ENCODE results near the gene SLC6A5. TPM values are rescaled to one million over a fixed set of nuclear protein-coding genes. Genes with fewer than 3 reads are reported as not detected.

The SLC6A5 gene
- total RNA-seq, 3 donors from 2014 or later (not counting 1 experiment from before 2014, with no cell fraction given), result not detected

DNA sequence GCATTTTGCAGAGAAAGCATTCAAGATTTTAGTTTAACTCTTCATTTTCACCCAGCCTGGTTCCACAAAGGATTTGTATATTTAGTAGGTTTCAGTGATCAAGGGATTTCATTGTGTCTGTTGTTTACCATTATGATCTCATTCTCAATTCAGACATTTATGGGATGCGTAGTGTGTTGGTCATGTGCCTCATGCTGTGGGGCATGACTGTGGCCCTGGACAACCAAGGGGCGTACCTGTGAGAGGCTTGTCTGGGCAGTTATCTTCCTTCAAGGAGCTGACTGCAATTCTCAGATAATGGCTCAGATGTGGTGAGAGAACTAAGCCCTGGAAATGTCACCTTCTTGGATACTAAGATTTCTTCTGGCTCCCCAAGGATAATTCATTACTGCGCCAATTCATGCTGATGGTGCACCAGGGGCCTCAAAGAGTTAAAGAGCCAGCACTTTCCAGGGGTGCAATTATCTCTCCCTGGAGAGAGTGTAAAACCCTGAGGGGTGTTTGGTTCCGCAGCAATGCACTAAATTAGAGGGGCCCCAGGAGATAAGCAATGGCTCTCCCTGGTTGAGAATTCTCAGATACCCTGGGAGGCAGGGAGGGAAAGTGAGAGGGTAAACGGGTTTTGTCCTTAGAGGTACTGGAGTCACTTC, 32.2 kb downstream of the SLC6A5 start:
- Mint-ChIP-seq H3K4me3 (no peak overlapping the region), H3K36me3 (no peaks in the 10 kb centered on the region)

DNA sequence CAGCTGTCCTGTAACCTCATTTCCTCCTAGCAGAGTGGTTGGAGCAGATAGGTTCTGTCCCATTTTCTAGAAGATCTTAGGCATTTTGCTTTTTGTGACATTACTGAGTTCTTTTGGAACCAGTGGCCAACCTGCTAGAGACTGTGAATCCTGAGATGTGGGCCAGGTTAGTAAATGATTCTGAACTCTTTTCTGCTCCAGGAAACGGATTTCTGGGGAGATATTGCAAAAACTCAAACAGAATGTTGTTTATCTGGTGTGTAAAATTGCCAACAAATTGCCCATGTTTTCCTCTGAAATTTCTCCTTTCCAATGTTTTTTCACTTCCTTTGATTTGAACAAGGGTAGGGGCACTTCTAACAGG, 32.7 kb downstream of the SLC6A5 start:
- intact Hi-C loops (cut with micrococcal nuclease), result no loop called here
- Histone ChIP-seq H3K4me3 (ENCODE audit: low read length) (no peak overlapping the region), H3K27ac (ENCODE audit: low read length) (no peak overlapping the region), H3K4me1 (ENCODE audit: control insufficient read depth, insufficient read depth, low read length) (no peaks in the 10 kb centered on the region), H3K27me3 (ENCODE audit: control insufficient read depth, insufficient read depth, low read length) (no peaks in the 10 kb centered on the region), H3K9me3 (ENCODE audit: control insufficient read depth, insufficient read depth, low read length) (no peaks in the 10 kb centered on the region), H3K36me3 (ENCODE audit: control insufficient read depth, insufficient read depth, low read length) (no peaks in the 10 kb centered on the region)
- H3K27me3 Mint-ChIP-seq (ENCODE audit: low read depth in 2 of 2), result peaks cover 0 to 3% of the 10 kb centered on the region in 2 donors
- 17% methylated on average over 1 of the region's 1 CpG for WGBS (ENCODE audit: insufficient coverage)
- no peak for ATAC-seq
- TF ChIP-seq, protein P1, sequence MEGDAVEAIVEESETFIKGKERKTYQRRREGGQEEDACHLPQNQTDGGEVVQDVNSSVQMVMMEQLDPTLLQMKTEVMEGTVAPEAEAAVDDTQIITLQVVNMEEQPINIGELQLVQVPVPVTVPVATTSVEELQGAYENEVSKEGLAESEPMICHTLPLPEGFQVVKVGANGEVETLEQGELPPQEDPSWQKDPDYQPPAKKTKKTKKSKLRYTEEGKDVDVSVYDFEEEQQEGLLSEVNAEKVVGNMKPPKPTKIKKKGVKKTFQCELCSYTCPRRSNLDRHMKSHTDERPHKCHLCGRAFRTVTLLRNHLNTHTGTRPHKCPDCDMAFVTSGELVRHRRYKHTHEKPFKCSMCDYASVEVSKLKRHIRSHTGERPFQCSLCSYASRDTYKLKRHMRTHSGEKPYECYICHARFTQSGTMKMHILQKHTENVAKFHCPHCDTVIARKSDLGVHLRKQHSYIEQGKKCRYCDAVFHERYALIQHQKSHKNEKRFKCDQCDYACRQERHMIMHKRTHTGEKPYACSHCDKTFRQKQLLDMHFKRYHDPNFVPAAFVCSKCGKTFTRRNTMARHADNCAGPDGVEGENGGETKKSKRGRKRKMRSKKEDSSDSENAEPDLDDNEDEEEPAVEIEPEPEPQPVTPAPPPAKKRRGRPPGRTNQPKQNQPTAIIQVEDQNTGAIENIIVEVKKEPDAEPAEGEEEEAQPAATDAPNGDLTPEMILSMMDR (IDR thresholded peaks at IDR 0.05), result no peak
- H3K27ac Mint-ChIP-seq, result no peak overlapping the region
- H3K4me3 Mint-ChIP-seq, result no peak overlapping the region
- no peaks in the 10 kb centered on the region for H3K4me1 Mint-ChIP-seq
- H3K36me3 Mint-ChIP-seq, result no peaks in the 10 kb centered on the region
- no peaks in the 10 kb centered on the region for H3K9me3 Mint-ChIP-seq
- DNase-seq, result no peak

More for the DNA sequence above, 32.2 kb downstream of the SLC6A5 start:
- Histone ChIP-seq H3K36me3 (ENCODE audit: control insufficient read depth, insufficient read depth, low read length) (no peaks in the 10 kb centered on the region), H3K9me3 (ENCODE audit: control insufficient read depth, insufficient read depth, low read length) (no peaks in the 10 kb centered on the region), H3K4me1 (ENCODE audit: control insufficient read depth, insufficient read depth, low read length) (no peaks in the 10 kb centered on the region), H3K4me3 (ENCODE audit: low read length) (no peak overlapping the region), H3K27me3 (ENCODE audit: control insufficient read depth, insufficient read depth, low read length) (no peaks in the 10 kb centered on the region), H3K27ac (ENCODE audit: low read length) (no peak overlapping the region)
- H3K27me3 Mint-ChIP-seq (ENCODE audit: low read depth in 2 of 2), result peaks cover 0 to 8% of the 10 kb centered on the region in 2 donors
- no peak overlapping the region for H3K27ac Mint-ChIP-seq
- no peaks in the 10 kb centered on the region for H3K4me1 Mint-ChIP-seq
- no peak for DNase-seq
- no peaks in the 10 kb centered on the region for H3K9me3 Mint-ChIP-seq
- TF ChIP-seq, protein P1 (IDR thresholded peaks at IDR 0.05), result no peak
- intact Hi-C loops (cut with micrococcal nuclease), result no loop called here
- no peak for ATAC-seq
- WGBS (ENCODE audit: insufficient coverage), result 79% methylated on average over 5 of the region's 5 CpGs

DNA sequence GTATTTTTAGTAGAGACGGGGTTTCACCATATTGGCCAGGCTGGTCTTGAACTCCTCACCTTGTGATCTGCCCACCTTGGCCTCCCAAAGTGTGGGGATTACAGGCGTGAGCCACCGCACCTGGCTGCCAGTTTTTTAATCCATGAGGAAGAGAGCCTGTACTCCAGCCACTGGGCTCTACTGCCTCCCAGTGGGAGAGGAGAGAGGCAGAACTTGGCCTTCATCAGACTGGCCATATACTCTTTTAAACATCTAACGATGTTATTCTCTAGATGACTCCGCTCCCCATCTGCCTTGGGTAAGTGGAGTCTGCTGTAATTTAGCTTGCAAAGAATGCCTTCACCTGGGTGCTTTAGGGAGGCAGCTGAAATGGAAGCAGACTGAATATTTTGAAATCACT, 34.6 kb downstream of the SLC6A5 start:
- H3K27ac Mint-ChIP-seq, result no peak overlapping the region
- no peaks in the 10 kb centered on the region for H3K9me3 Mint-ChIP-seq
- DNase-seq (no peak), ATAC-seq (no peak)
- no peak overlapping the region for H3K4me3 ChIP-seq (ENCODE audit: low read length)
- no peaks in the 10 kb centered on the region for H3K4me1 Mint-ChIP-seq
- H3K4me1 ChIP-seq (ENCODE audit: control insufficient read depth, insufficient read depth, low read length), result no peaks in the 10 kb centered on the region
- 90% methylated on average over 4 of the region's 5 CpGs for WGBS (ENCODE audit: insufficient coverage)
- H3K36me3 Mint-ChIP-seq, result no peaks in the 10 kb centered on the region
- peaks cover 3 to 13% of the 10 kb centered on the region in 2 donors for H3K27me3 Mint-ChIP-seq (ENCODE audit: low read depth in 2 of 2)
- no peaks in the 10 kb centered on the region for H3K9me3 ChIP-seq (ENCODE audit: control insufficient read depth, insufficient read depth, low read length)
- H3K27ac ChIP-seq (ENCODE audit: low read length), result no peak overlapping the region
- H3K27me3 ChIP-seq (ENCODE audit: control insufficient read depth, insufficient read depth, low read length), result no peaks in the 10 kb centered on the region
- no peak overlapping the region for H3K4me3 Mint-ChIP-seq
- intact Hi-C loops (cut with micrococcal nuclease), result no loop called here
- TF ChIP-seq, protein P1 (IDR thresholded peaks at IDR 0.05), result no peak
- H3K36me3 ChIP-seq (ENCODE audit: control insufficient read depth, insufficient read depth, low read length), result no peaks in the 10 kb centered on the region

DNA sequence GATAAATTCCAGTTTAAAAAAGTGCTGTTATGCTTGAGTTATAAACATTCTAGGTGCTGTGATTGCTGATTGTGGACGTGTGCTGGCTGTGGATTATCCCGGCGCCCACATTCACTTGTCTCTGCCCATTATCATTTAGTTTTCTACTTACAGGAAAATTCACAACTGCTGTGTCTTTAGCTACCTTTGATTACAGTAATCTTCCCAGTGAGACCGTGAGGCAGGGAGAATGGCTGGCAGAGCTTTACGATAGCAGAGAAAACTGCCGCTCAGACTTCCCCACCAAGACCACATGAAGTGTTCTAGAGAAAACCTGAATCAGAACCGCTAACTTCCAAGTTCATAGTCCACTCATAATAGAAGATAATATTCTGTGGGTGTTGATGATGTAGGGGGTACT, 35.4 kb downstream of the SLC6A5 start:
- TF ChIP-seq, protein P1 (IDR thresholded peaks at IDR 0.05), result no peak
- Mint-ChIP-seq H3K4me3 (no peak overlapping the region), H3K27ac (no peak overlapping the region), H3K4me1 (no peaks in the 10 kb centered on the region), H3K36me3 (no peaks in the 10 kb centered on the region), H3K9me3 (no peaks in the 10 kb centered on the region), H3K27me3 (ENCODE audit: low read depth in 2 of 2) (peaks cover 0 to 13% of the 10 kb centered on the region in 2 donors)
- H3K4me1 ChIP-seq (ENCODE audit: control insufficient read depth, insufficient read depth, low read length), result no peaks in the 10 kb centered on the region
- 85% methylated on average over 5 of the region's 7 CpGs for WGBS (ENCODE audit: insufficient coverage)
- H3K27ac ChIP-seq (ENCODE audit: low read length), result no peak overlapping the region
- intact Hi-C loops (cut with micrococcal nuclease), result no loop called here
- H3K27me3 ChIP-seq (ENCODE audit: control insufficient read depth, insufficient read depth, low read length), result no peaks in the 10 kb centered on the region
- no peak overlapping the region for H3K4me3 ChIP-seq (ENCODE audit: low read length)
- H3K36me3 ChIP-seq (ENCODE audit: control insufficient read depth, insufficient read depth, low read length), result no peaks in the 10 kb centered on the region
- H3K9me3 ChIP-seq (ENCODE audit: control insufficient read depth, insufficient read depth, low read length), result no peaks in the 10 kb centered on the region
- ATAC-seq (no peak), DNase-seq (no peak)
